ENCODE results near the gene TTYH1.

- TF ChIP-seq POLR2A (IDR thresholded peaks at IDR 0.05) (no peak), CTCF (IDR thresholded peaks at IDR 0.05) (no peak)
Measured at GRCh38 chr19:54366811-54367210, 48.5 kb upstream of the TTYH1 start.
